ENCODE measurements around the gene CUL4A.
"Not testable (repeated sequence)": the region's sequence is repeated elsewhere in the genome, so short reads cannot be mapped to it uniquely, and the experiment has no call there.

The CUL4A gene

GRCh38 chr13:113209759-113210421 is 477 bp downstream of the CUL4A start:
- peak; percentile 56 for DNase-seq

GRCh38 chr13:113210833-113211232 is 1.4 kb downstream of the CUL4A start:
- DNase-seq, result no peak

DNA sequence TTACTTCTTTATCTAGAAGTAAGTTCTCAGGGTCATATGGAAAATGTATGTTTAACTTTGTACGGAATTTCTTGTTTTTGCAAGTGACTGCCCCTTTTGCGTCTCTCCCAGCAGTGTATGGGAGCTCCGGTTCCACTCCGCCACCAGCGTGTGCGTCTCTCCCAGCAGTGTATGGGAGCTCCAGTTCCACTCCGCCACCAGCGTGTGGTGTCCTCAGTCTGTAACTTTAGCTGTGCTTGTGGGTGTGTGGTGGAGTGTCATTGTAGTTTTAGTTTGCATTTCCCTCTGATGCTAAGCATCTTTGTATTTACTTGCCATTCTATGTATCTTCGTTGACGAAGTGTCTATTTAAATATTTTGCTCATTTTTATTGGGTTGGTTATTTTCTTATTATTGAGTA is 2.4 kb downstream of the CUL4A start:
- no peak for DNase-seq

GRCh38 chr13:113216254-113217048 is 7.0 kb downstream of the CUL4A start:
- DNase-seq, result no peak

DNA sequence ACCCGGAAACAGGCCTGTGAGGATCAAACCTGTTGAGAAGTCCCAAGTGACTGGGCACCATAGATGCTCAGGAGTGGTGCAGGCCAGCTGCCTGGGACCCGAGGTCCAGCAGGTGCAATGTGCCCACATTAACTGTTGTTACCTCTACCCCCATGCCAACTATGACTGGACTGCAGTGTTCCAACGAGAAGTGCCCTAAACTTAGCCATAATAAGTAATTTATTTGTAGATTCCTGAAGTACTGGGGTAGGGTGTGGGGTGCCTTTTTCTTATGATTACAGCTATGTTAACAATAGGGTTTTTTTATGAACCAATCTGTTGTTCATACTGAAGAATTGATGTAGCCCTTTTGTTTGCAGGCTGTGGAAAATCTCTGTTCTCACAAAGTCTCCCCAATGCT is 9.2 kb downstream of the CUL4A start:
- DNase-seq, result no peak

DNA sequence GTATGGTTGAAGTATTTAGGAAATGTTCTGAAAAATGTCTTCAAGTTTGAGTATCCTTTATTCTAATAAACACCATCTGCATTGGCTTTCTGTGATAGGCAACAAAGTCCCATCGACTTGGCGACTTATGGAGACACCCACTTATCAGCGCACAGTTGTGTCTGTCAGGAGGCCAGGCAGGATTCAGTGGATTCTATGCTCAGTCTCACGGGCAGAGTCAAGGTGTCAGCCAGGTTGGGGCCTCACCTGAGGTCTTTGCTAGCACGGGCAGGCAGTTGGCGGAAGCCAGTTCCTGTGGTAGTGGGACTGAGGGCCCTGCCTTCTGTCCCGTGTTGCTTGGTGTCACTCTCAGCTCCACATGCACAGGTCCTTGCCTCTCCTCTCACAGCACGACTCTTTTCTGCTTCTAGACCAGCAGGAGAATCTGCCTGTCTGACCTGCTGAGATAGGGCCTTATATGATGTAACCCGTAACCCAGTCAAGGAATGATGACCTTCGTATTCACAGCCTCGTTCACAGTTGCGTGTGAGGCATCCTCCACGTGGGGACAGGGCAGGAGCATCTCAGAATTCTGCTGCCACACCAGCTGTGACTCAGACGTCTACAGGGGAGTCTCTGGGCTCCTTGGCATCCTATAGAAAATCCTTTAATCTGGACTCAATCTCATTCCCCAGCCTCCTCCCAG is 10.0 kb downstream of the CUL4A start:
- DNase-seq, result no peak

GRCh38 chr13:113220141-113220598 is 10.8 kb downstream of the CUL4A start:
- no peak for DNase-seq

- DNase-seq, result no peak
Observed at GRCh38 chr13:113220877-113221276, 11.5 kb downstream of the CUL4A start.

DNA sequence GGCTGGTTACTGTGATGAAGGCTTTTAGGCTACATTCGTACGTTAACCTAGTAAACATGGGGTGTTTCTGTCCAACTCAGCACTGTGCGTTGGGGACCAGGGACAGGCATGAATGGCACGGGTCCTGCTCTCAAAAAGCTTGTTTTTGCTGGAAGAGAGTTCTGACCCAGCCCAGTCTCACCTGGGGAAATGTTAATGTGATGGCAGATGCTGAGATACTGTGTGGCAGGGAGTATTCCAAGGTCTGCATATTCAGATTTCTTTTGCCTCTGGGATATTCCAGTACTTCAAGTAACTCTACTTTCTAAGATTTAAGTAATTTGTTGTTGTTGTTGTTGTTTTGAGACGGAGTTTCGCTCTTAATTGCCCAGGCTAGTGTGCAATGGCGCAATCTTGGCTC is 13.7 kb downstream of the CUL4A start:
- no peak for DNase-seq

GRCh38 chr13:113224486-113224885 is 15.1 kb downstream of the CUL4A start:
- DNase-seq, result no peak

DNA sequence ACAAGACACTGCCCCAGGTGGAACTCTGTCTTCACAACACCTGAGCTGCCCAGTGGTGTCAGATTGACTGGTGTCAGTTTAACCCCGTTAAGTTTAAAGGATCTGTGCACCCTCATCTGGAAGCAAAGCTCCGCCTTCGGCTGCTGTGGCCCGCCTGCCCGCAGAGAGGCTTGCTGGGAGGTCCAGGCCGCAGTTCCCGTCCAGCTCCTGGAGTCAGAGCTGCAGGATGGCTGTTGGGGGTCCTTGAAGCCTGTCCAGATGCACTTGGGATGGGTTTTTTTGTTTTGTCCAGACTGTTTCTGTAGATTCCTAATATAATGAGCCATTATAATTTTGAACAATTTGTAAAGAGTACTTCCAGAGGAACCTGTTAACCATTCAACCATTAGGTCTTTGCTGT is 16.1 kb downstream of the CUL4A start:
- DNase-seq, result no peak

GRCh38 chr13:113226873-113227450 is 17.5 kb downstream of the CUL4A start:
- DNase-seq, result no peak

DNA sequence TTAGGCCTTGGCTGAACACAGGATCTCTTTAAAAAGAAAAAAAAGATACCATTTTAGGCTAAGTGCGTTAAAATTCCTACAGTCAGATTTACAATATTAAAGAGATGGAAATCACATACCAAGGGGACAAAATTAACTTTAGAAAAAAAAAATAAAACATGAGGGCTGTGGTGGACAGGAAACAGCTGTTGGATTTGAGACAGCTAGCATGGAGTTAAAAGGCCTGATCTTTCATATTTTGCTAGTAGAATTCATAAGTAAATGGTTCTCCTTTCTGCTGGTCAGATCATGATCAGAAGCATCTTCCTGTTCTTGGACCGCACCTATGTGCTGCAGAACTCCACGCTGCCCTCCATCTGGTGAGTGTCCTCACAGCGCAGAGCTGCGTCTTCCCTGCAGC is 19.7 kb downstream of the CUL4A start:
- no peak for DNase-seq

DNA sequence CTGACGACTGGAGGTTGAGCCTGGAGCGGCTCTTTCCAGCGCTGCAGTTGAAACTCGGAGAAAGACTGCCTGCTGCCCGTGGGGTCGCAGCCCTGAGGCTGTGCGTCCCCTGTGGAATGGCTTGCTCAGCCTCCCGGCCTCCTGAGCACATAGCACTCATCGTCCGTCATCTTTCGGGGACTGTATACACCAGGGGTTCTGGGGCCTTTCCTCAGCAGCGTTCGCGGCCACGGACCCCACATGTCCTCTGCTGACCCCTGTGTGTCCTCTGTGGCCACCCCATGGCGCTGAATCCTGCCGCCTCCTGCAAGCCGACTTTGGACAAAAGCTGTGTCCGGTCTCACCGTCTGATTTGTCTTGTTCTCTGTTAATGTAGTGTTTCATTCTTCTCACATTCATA is 20.4 kb downstream of the CUL4A start:
- DNase-seq, result no peak

GRCh38 chr13:113231306-113232207 is 22.1 kb downstream of the CUL4A start:
- no peak for DNase-seq

DNA sequence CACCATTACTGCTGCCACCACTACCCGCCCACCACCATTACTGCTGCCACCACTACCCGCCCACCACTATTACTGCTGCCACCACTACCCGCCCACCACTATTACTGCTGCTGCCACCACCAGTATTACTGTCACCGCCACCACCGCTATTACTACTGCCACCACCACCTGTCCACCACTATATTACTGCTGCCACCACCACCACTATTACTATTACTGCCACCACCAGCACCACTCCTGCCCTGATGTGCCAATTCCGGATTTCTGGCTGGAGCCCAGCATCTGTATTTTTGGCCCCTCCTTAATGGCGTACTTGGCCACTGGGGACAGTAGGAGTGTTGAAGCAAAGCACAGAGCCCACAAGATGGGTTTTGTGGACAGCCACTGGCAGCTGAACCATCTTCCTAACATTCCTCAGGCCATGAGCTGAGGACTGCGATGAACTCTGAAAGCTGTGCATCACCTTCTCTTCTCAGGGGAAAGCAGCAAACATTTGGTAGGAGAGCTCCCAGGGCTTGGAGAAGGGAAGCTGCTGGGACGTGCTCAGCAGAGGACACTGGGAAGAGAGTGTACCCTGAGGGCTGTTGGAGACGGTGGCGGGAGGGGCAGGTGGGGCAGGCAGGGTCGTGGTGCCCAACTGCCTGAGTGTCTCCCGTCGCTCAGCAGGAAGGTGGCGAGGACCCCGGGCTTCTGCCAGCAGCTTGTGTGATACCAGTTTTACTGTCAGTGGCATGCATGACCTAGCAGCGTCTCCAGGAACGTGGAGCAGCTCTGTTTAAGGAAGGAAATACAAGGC is 23.0 kb downstream of the CUL4A start:
- no peak for DNase-seq

DNA sequence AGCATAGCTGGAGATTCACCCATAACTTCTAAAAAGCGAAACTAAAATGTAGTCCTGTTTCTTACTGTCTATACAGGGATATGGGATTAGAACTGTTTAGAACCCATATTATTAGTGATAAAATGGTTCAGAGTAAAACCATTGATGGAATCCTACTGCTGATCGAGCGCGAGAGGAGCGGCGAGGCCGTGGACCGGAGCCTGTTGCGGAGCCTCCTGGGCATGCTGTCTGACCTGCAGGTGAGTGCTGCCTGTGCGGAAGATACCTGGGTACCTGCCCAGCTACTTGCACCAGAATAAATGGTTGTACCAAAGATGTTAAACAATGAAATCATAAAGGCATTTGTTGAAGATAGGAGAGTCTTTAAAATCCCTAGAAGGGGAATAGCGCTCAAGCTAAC is 23.7 kb downstream of the CUL4A start:
- DNase-seq, result no peak

DNA sequence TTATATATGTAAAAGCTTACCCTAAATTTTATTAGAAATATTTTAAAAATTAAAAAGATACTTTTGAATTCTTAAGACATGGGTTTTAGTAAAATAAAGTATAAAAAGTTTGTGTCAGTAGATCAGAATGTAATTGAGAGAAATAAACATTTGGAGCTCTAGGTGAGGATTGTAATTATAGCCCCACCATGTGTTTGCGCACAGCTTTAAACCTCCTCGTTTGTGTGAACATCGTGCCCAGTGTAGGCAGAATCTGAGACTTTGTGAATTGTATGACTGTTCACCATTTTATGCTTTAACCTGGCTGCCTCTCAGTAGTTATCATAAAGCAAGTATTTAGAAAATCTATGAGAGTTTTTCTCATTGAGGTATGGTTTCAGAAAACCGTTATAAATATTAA is 29.1 kb downstream of the CUL4A start:
- no peak for DNase-seq

- DNase-seq, result no peak
Observed at GRCh38 chr13:113239357-113239756, 29.9 kb downstream of the CUL4A start.

DNA sequence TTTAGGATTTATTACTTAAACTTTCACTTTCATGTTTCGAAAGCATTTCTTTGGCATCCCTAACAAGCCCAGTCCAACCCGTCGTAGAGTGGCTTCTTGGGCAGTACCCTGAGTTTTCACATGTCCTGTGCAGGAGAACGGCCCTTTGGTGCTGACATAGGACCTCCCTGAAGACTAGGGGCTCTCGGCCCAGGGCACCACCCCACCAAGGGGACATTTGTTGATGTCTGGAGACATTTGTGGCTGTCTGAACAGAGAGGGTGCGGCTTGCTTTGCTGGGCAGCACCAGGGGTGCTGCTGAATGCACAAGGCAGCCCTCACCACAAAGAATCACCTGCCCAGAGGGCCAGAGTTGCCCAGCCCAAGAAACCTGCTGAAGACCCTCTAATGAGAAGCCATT is 30.6 kb downstream of the CUL4A start:
- DNase-seq, result no peak

- not testable (repeated sequence) for DNase-seq
Observed at GRCh38 chr13:113241623-113242022, 32.2 kb downstream of the CUL4A start.

DNA sequence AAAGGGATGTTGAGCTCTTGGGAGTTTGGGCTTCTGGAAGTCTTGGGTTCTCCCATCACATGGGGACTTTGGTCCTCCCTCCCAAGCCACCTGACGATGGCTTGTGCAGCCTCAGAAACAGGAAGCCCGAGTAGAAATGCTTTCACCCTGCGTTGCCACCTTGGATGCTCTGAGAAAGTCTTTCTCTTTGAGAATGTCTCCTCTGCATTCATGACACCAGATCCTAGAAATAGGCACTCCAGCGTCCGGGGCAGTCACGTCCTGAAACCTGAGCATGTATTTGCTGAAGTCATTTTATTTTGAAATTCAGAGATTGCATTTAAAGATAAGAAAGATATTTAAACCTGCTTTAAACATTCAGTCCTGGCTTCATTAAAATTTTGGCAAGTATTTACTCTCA is 34.4 kb downstream of the CUL4A start:
- no peak for DNase-seq

All from suppressor macrophage treated with lipopolysaccharide for 4 hours (primary cell).